Transverse colon (tissue), 4 donors: ENCODE results near the gene SFTPB. TPM values are rescaled to one million over a fixed set of nuclear protein-coding genes. Genes with fewer than 3 reads are reported as not detected.
A peak's percentile ranks its signal among the peaks of the same experiment; 100 is the strongest.
"Not testable (repeated sequence)": the region's sequence is repeated elsewhere in the genome, so short reads cannot be mapped to it uniquely, and the experiment has no call there.

Source experiments
- DNase-seq: peaks from one replicate; pipeline ENCODE4 v3.0.0-alpha.2; 2019
- H3K27ac ChIP-seq, 4 donors: fragments of 200-600 bp; sonication (generic); 2 replicates each; pipeline ENCODE4 v1.5.1; 2016 to 2018; ENCODE audit warnings: inconsistent platforms in 4 of 4
- H3K27me3 ChIP-seq: fragments of 200-600 bp; sonication (generic); 2 replicates; pipeline ENCODE4 v1.5.1; 2017; ENCODE audit warnings: inconsistent platforms
- H3K36me3 ChIP-seq, 4 donors: fragments of 200-600 bp; sonication (generic); 2 replicates each; pipeline ENCODE4 v1.5.1; 2017 to 2019; ENCODE audit warnings: inconsistent platforms in 4 of 4
- H3K4me1 ChIP-seq, 4 donors: fragments of 200-600 bp; sonication (generic); 2 replicates each; pipeline ENCODE4 v1.5.1; 2017 to 2020; ENCODE audit warnings: inconsistent platforms in 4 of 4
- H3K4me3 ChIP-seq, 4 donors: fragments of 200-600 bp; sonication (generic); 1 replicate in 1 of 4; 2 replicates in 3 of 4; pipeline versions ENCODE4 v1.5.1 to v1.6.1; 2017 to 2019; ENCODE audit warnings: inconsistent platforms in 4 of 4
- H3K9me3 ChIP-seq, 2 donors: fragments of 200-600 bp; sonication (generic); 2 replicates each; pipeline ENCODE4 v1.5.1; 2017 to 2019; ENCODE audit warnings: inconsistent platforms in 2 of 2
- CTCF ChIP-seq, 5 experiments: fragments of 200-600 bp in 3 of 5; fragments of 450-650 bp in 2 of 5; sonication (generic) in 3 of 5; IDR thresholded peaks; 1 replicate in 2 of 5; 2 replicates in 3 of 5; pipeline ENCODE4 v1.5.1; 2016 to 2017; ENCODE audit warnings: antibody characterized with exemption in 5 of 5, inconsistent platforms in 3 of 5, mild to moderate bottlenecking in 2 of 5, moderate library complexity in 1 of 5
- EP300 ChIP-seq: sonication (generic); formaldehyde crosslinking; IDR thresholded peaks from one replicate; pipeline ENCODE4 v1.6.1; 2017; ENCODE audit warnings: antibody characterized with exemption, low read depth
- POLR2A ChIP-seq: fragments of 450-650 bp; IDR thresholded peaks from one replicate; pipeline ENCODE4 v1.6.1; 2016; ENCODE audit warnings: antibody characterized with exemption, mild to moderate bottlenecking, moderate library complexity
- POLR2AphosphoS5 ChIP-seq, 3 donors: sonication (generic); formaldehyde crosslinking; IDR thresholded peaks; one replicate each; pipeline ENCODE4 v1.6.1; 2016; ENCODE audit warnings: antibody characterized with exemption in 3 of 3
- WGBS, 2 donors: methylation state at CpG; one replicate each; pipeline ENCODE4 v1.1.5; 2018; ENCODE audit warnings: low coverage in 1 of 2; 5-methylcytosine and 5-hydroxymethylcytosine counted together
- in situ Hi-C, 4 donors: fragments of 200-750 bp; cut with MboI; loops; one replicate each; pipeline versions ENCODE4 v1.15.0 to v1.15.1; 2017; ENCODE audit warnings: low sequenced_read_pairs in 3 of 4, low pct_ligation_motif_present in 1 of 4, low pct_unique_long_range_greater_than_20kb in 1 of 4
- intact Hi-C: fragments of 100-400 bp; cut with DNase I; formaldehyde crosslinking; loops from one replicate; pipeline ENCODE4 v1.15.1; 2023; ENCODE audit warnings: low total_unique reads
- total RNA-seq, 4 donors: library from RNA; depleted of rRNA; stranded (reverse); fragments of >200 nt; gene quantifications; one replicate each; pipeline ENCODE4 v1.1.0, GENCODE V29; 2016

Gene SFTPB
- total RNA-seq, 4 donors from 2014 or later: not detected

GRCh38 chr2:85623991-85624390, 44.0 kb downstream of the SFTPB start:
- DNase-seq: no peak
- no peak overlapping the region for H3K27ac ChIP-seq
- H3K36me3 ChIP-seq: peaks cover 0 to 91% (median 37%) of the 10 kb centered on the region in 4 donors
- no peak for TF ChIP-seq CTCF (IDR thresholded peaks at IDR 0.05)
- TF ChIP-seq POLR2AphosphoS5 (IDR thresholded peaks at IDR 0.05): no peak
- TF ChIP-seq POLR2A: no peak
- no peak for TF ChIP-seq EP300
- no peaks in the 10 kb centered on the region for H3K9me3 ChIP-seq
- intact Hi-C loops: no loop called here
- peaks cover 0 to 13% (median 3%) of the 10 kb centered on the region in 4 donors for H3K4me1 ChIP-seq
- in situ Hi-C loops: no loop called here
- WGBS, 2 donors: 96% methylated on average over 5 of the region's 5 CpGs; no CpG with 5 or more reads in 1 of the 2 donors
- H3K4me3 ChIP-seq: no peak overlapping the region
- no peaks in the 10 kb centered on the region for H3K27me3 ChIP-seq

GRCh38 chr2:85621338-85621737, 46.7 kb downstream of the SFTPB start:
- H3K4me3 ChIP-seq: no peak overlapping the region
- H3K27me3 ChIP-seq: no peaks in the 10 kb centered on the region
- H3K9me3 ChIP-seq: no peaks in the 10 kb centered on the region
- in situ Hi-C loops (no loop called here), intact Hi-C loops (no loop called here)
- TF ChIP-seq CTCF (IDR thresholded peaks at IDR 0.05): no peak
- no peak for TF ChIP-seq EP300
- no peak for TF ChIP-seq POLR2AphosphoS5 (IDR thresholded peaks at IDR 0.05)
- no peak for TF ChIP-seq POLR2A
- H3K4me1 ChIP-seq: peaks cover 7 to 38% (median 18%) of the 10 kb centered on the region in 4 donors
- no peak overlapping the region for H3K27ac ChIP-seq
- DNase-seq: no peak
- H3K36me3 ChIP-seq: peaks cover 0 to 65% (median 28%) of the 10 kb centered on the region in 4 donors
- WGBS, 2 donors: 75 to 80% methylated on average over 1 of the region's 1 CpG

GRCh38 chr2:85619617-85620016, 48.4 kb downstream of the SFTPB start:
- Histone ChIP-seq H3K27ac (peak overlapping the region in 1 of 4 donors; percentile 26), H3K27me3 (no peaks in the 10 kb centered on the region), H3K36me3 (peaks cover 0 to 48% (median 19%) of the 10 kb centered on the region in 4 donors), H3K4me1 (peaks cover 7 to 42% (median 18%) of the 10 kb centered on the region in 4 donors), H3K9me3 (no peaks in the 10 kb centered on the region), H3K4me3 (no peak overlapping the region)
- intact Hi-C loops: no loop called here
- WGBS, 2 donors: 38 to 87% methylated on average over 1 to 6 of the region's 6 CpGs
- TF ChIP-seq CTCF (IDR thresholded peaks at IDR 0.05) (no peak), POLR2A (no peak), EP300 (no peak), POLR2AphosphoS5 (IDR thresholded peaks at IDR 0.05) (no peak)
- no peak for DNase-seq
- in situ Hi-C loops: no loop called here

GRCh38 chr2:85617723-85618122, 50.3 kb downstream of the SFTPB start:
- Histone ChIP-seq H3K4me1 (peaks cover 7 to 42% (median 18%) of the 10 kb centered on the region in 4 donors), H3K36me3 (peaks cover 0 to 29% (median 12%) of the 10 kb centered on the region in 4 donors)
- H3K4me3 ChIP-seq, H3K27ac ChIP-seq, in situ Hi-C loops, H3K9me3 ChIP-seq, DNase-seq, intact Hi-C loops, H3K27me3 ChIP-seq: not testable (repeated sequence)
- WGBS, 2 donors: 81 to 86% methylated on average over 4 to 5 of the region's 5 CpGs

GRCh38 chr2:85615413-85615728, 52.6 kb downstream of the SFTPB start:
- H3K27ac ChIP-seq: peak overlapping the region; percentile 90 to 97 (median 95)
- H3K4me3 ChIP-seq: peak overlapping the region in 2 of 4 donors; percentile 94 to 99
- no peak for DNase-seq
- in situ Hi-C loops (no loop called here), intact Hi-C loops (no loop called here)
- 93 to 100% methylated on average over 3 to 17 of the region's 17 CpGs for WGBS, 2 donors
- no peaks in the 10 kb centered on the region for H3K9me3 ChIP-seq
- no peaks in the 10 kb centered on the region for H3K27me3 ChIP-seq
- peaks cover 0 to 6% (median 1%) of the 10 kb centered on the region in 4 donors for H3K36me3 ChIP-seq
- H3K4me1 ChIP-seq: peaks cover 8 to 51% (median 26%) of the 10 kb centered on the region in 4 donors
- no peak for TF ChIP-seq EP300
- TF ChIP-seq POLR2A: no peak
- no peak for TF ChIP-seq POLR2AphosphoS5 (IDR thresholded peaks at IDR 0.05)
- no peak for TF ChIP-seq CTCF (IDR thresholded peaks at IDR 0.05)

- H3K27ac ChIP-seq, H3K27me3 ChIP-seq, H3K36me3 ChIP-seq, intact Hi-C loops, DNase-seq, in situ Hi-C loops, H3K9me3 ChIP-seq, H3K4me3 ChIP-seq: not testable (repeated sequence)
- H3K4me1 ChIP-seq: peaks cover 11 to 53% (median 29%) of the 10 kb centered on the region in 4 donors
- 89% methylated on average over 7 of the region's 7 CpGs; no CpG with 5 or more reads in 1 of the 2 donors for WGBS, 2 donors
Observed at GRCh38 chr2:85614757-85615156, 53.2 kb downstream of the SFTPB start.
